ENCODE data around the gene TBL1XR1.
A peak's percentile ranks its signal among the peaks of the same experiment; 100 is the strongest.

The TBL1XR1 gene

GRCh38 chr3:177098551-177098950 is 98.7 kb downstream of the TBL1XR1 start:
- H3K4me3 ChIP-seq (ENCODE audit: low read depth, low read length): no peak overlapping the region
- TF ChIP-seq, protein P1, sequence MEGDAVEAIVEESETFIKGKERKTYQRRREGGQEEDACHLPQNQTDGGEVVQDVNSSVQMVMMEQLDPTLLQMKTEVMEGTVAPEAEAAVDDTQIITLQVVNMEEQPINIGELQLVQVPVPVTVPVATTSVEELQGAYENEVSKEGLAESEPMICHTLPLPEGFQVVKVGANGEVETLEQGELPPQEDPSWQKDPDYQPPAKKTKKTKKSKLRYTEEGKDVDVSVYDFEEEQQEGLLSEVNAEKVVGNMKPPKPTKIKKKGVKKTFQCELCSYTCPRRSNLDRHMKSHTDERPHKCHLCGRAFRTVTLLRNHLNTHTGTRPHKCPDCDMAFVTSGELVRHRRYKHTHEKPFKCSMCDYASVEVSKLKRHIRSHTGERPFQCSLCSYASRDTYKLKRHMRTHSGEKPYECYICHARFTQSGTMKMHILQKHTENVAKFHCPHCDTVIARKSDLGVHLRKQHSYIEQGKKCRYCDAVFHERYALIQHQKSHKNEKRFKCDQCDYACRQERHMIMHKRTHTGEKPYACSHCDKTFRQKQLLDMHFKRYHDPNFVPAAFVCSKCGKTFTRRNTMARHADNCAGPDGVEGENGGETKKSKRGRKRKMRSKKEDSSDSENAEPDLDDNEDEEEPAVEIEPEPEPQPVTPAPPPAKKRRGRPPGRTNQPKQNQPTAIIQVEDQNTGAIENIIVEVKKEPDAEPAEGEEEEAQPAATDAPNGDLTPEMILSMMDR (IDR thresholded peaks at IDR 0.05; ENCODE audit: borderline replicate concordance, insufficient read depth, low read depth, low read length): no peak

GRCh38 chr3:177096615-177097014 is 100.7 kb downstream of the TBL1XR1 start:
- TF ChIP-seq, protein P1 (IDR thresholded peaks at IDR 0.05; ENCODE audit: borderline replicate concordance, insufficient read depth, low read depth, low read length): no peak
- H3K4me3 ChIP-seq (ENCODE audit: low read depth, low read length): no peak overlapping the region

GRCh38 chr3:177093966-177094365 is 103.3 kb downstream of the TBL1XR1 start:
- no peak overlapping the region for H3K4me3 ChIP-seq (ENCODE audit: low read depth, low read length)
- TF ChIP-seq, protein P1 (IDR thresholded peaks at IDR 0.05; ENCODE audit: borderline replicate concordance, insufficient read depth, low read depth, low read length): no peak

DNA sequence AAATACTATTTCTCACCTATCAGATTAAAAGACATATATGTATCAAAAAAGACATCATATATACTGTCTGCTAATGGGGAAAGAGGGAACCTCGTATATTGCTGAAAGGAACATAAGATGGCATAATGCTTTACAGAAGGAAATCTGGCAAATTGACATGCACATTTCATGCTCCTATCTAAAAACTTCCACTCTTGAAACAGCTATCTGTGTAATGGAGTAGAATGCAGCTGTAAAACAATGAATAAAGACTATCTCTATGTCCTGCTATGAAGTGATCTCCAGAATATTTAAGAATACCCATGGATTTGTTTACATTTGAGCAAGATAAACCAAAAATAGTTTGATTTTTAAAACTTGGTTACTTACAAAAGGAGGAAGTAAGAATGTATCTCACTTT is 107.4 kb downstream of the TBL1XR1 start:
- H3K4me3 ChIP-seq (ENCODE audit: low read depth, low read length): no peak overlapping the region
- TF ChIP-seq, protein P1 (IDR thresholded peaks at IDR 0.05; ENCODE audit: borderline replicate concordance, insufficient read depth, low read depth, low read length): no peak

GRCh38 chr3:177089110-177089509 is 108.2 kb downstream of the TBL1XR1 start:
- TF ChIP-seq, protein P1 (IDR thresholded peaks at IDR 0.05; ENCODE audit: borderline replicate concordance, insufficient read depth, low read depth, low read length): no peak
- peak overlapping the region; percentile 2 for H3K4me3 ChIP-seq (ENCODE audit: low read depth, low read length)

DNA sequence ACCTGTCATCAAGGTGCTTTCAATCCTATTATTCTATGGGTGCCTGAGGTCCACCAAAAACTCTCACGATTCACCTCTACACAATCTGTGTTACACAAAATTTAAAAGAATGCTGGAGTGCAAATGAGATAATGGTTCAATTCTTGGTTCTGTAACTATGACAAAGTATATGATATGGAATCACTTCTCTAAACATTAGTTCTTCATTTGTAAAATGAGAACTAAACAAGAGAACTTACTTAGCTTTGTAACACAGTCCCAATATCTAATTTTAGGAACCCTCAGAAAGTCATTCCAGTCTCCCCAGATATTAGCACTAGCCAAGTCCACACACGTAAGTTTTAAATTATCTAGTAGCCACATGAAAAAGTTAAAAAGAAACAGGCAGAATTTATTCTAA is 111.5 kb downstream of the TBL1XR1 start:
- H3K4me3 ChIP-seq (ENCODE audit: low read depth, low read length): no peak overlapping the region
- TF ChIP-seq, protein P1 (IDR thresholded peaks at IDR 0.05; ENCODE audit: borderline replicate concordance, insufficient read depth, low read depth, low read length): no peak

GRCh38 chr3:177084616-177085015 is 112.7 kb downstream of the TBL1XR1 start:
- TF ChIP-seq, protein P1 (IDR thresholded peaks at IDR 0.05; ENCODE audit: borderline replicate concordance, insufficient read depth, low read depth, low read length): no peak
- H3K4me3 ChIP-seq (ENCODE audit: low read depth, low read length): no peak overlapping the region

Data from GM12875 (cell line).